Pancreas (tissue), 10 donors: ENCODE measurements around the gene NSUN6. TPM values are rescaled to one million over a fixed set of nuclear protein-coding genes. Genes with fewer than 3 reads are reported as not detected.

Source experiments
- ATAC-seq, 4 donors: fragments of 200-7000 bp; cut with Tn5 transposase; one replicate each; pipeline versions ENCODE4 v1.8.0 to v1.9.1; 2020; ENCODE audit warnings: mild to moderate bottlenecking in 4 of 4, moderate library complexity in 4 of 4
- DNase-seq, 6 donors: peaks; one replicate each; pipeline ENCODE4 v3.0.0-alpha.2; 2020
- FAIRE-seq: peaks from 2 replicates; lab custom pipeline; 2012; peaks lifted over from hg19 to GRCh38; lab: Jason Lieb, UNC
- H3K27ac ChIP-seq, 4 donors: fragments of 200-600 bp; sonication (generic); 1 replicate in 3 of 4; 2 replicates in 1 of 4; pipeline versions ENCODE4 v1.5.0 to v1.8.0; 2020
- H3K27me3 ChIP-seq, 4 donors: fragments of 200-600 bp; one replicate each; pipeline ENCODE4 v1.8.0; 2021
- H3K36me3 ChIP-seq, 3 donors: fragments of 200-600 bp; sonication (generic) in 1 of 3; one replicate each; pipeline versions ENCODE4 v1.5.0 to v1.8.0; 2020 to 2021
- H3K4me1 ChIP-seq, 3 donors: fragments of 200-600 bp; one replicate each; pipeline ENCODE4 v1.8.0; 2021
- H3K4me3 ChIP-seq, 4 donors: fragments of 200-600 bp; sonication (generic) in 2 of 4; one replicate each; pipeline versions ENCODE4 v1.5.0 to v1.8.0; 2020 to 2021
- H3K9me3 ChIP-seq, 4 donors: fragments of 200-600 bp; one replicate each; pipeline ENCODE4 v1.8.0; 2021
- CTCF ChIP-seq, 4 donors: fragments of 200-600 bp; sonication (generic) in 3 of 4; IDR thresholded peaks; one replicate each; pipeline versions ENCODE4 v1.5.0 to v1.8.0; 2021; ENCODE audit warnings: antibody characterized with exemption in 4 of 4
- WGBS, 2 donors: extraction: QIAGEN DNeasy Blood & Tissue Kit; methylation state at CpG; one replicate each; pipeline ENCODE4 v1.1.7; 2013; 5-methylcytosine and 5-hydroxymethylcytosine counted together
- intact Hi-C, 3 donors: fragments of 100-400 bp; cut with DNase I; formaldehyde crosslinking; loops; one replicate each; pipeline versions ENCODE4 v1.11.1 to v1.14.2; 2022
- polyA plus RNA-seq, 2 donors: library from polyadenylated mRNA; stranded (reverse); fragments of 200-250 nt; gene quantifications; one replicate each; pipeline ENCODE4 v1.2.3, GENCODE V29; 2013
- total RNA-seq, 6 donors: library from RNA; stranded (reverse); fragmentation: NEBNext Ultra II Directional in 4 of 6; extraction: Animal tissue kit (Norgen Biotek cat#: 25700) in 4 of 6; gene quantifications; one replicate each; pipeline versions ENCODE4 v1.2.1 to v1.2.4, GENCODE V29; 2021 to 2023
- donor health status: healthy with polysubstance abuse.
- donor health status: DM: no; HTN: no; CAD: no; lungs with moderate emphysema.
- donor health status: DM: no; HTN: no; CAD: no.
- donor health status: control.
- donor health status: control.
- donor health status: Bipolar disorder and iron deficiency.
- donor health status: DM: yes; HTN: yes; CAD: no.
- donor health status: DM: no; HTN: no; CAD: no.
- donor health status: DM: no; HTN: no; CAD: no.
- donor health status: DM: yes; HTN: yes; CAD: no.

Gene NSUN6
- total and polyA plus RNA-seq, 8 donors: 7.3 to 16.5 (median 8.5) TPM

GRCh38 chr10:18549105-18549504 is 102.3 kb downstream of the NSUN6 start:
- no peaks in the 10 kb centered on the region for H3K4me1 ChIP-seq
- ATAC-seq: no peak
- peaks cover 0 to 16% (median 0%) of the 10 kb centered on the region in 3 donors for H3K36me3 ChIP-seq
- intact Hi-C loops: no loop called here
- no peak overlapping the region for H3K4me3 ChIP-seq
- TF ChIP-seq CTCF (IDR thresholded peaks at IDR 0.05): no peak
- DNase-seq: no peak
- H3K27ac ChIP-seq: no peak overlapping the region
- H3K27me3 ChIP-seq: no peaks in the 10 kb centered on the region
- WGBS, 2 donors: 81 to 90% methylated on average over 2 of the region's 2 CpGs
- no peaks in the 10 kb centered on the region for H3K9me3 ChIP-seq
- no peak for FAIRE-seq

- intact Hi-C loops: no loop called here
- TF ChIP-seq CTCF (IDR thresholded peaks at IDR 0.05): no peak
- Histone ChIP-seq H3K27me3 (no peaks in the 10 kb centered on the region), H3K9me3 (no peaks in the 10 kb centered on the region), H3K36me3 (peaks cover 0 to 9% (median 0%) of the 10 kb centered on the region in 3 donors), H3K27ac (no peak overlapping the region), H3K4me1 (no peaks in the 10 kb centered on the region), H3K4me3 (no peak overlapping the region)
- DNase-seq (no peak), ATAC-seq (no peak), FAIRE-seq (no peak)
- WGBS, 2 donors: 88 to 91% methylated on average over 7 of the region's 7 CpGs
Measured at GRCh38 chr10:18545621-18546305, 105.6 kb downstream of the NSUN6 start.

GRCh38 chr10:18542832-18543231 is 108.6 kb downstream of the NSUN6 start:
- Histone ChIP-seq H3K9me3 (no peaks in the 10 kb centered on the region), H3K36me3 (peaks cover 3 to 20% (median 4%) of the 10 kb centered on the region in 3 donors), H3K27ac (no peak overlapping the region), H3K4me3 (no peak overlapping the region), H3K27me3 (no peaks in the 10 kb centered on the region), H3K4me1 (no peaks in the 10 kb centered on the region)
- FAIRE-seq (no peak), DNase-seq (no peak), ATAC-seq (no peak)
- intact Hi-C loops: no loop called here
- TF ChIP-seq CTCF (IDR thresholded peaks at IDR 0.05): no peak

GRCh38 chr10:18540195-18540594 is 111.2 kb downstream of the NSUN6 start:
- no peak for DNase-seq
- H3K9me3 ChIP-seq: no peaks in the 10 kb centered on the region
- peaks cover 3 to 18% (median 4%) of the 10 kb centered on the region in 3 donors for H3K36me3 ChIP-seq
- no peak overlapping the region for H3K27ac ChIP-seq
- intact Hi-C loops: no loop called here
- ATAC-seq: no peak
- no peaks in the 10 kb centered on the region for H3K4me1 ChIP-seq
- no peak for TF ChIP-seq CTCF (IDR thresholded peaks at IDR 0.05)
- H3K4me3 ChIP-seq: no peak overlapping the region
- no peak for FAIRE-seq
- H3K27me3 ChIP-seq: no peaks in the 10 kb centered on the region

GRCh38 chr10:18539335-18539734 is 112.1 kb downstream of the NSUN6 start:
- no peak for TF ChIP-seq CTCF (IDR thresholded peaks at IDR 0.05)
- Histone ChIP-seq H3K27me3 (no peaks in the 10 kb centered on the region), H3K4me1 (no peaks in the 10 kb centered on the region), H3K36me3 (peaks cover 3 to 21% (median 4%) of the 10 kb centered on the region in 3 donors), H3K4me3 (no peak overlapping the region), H3K9me3 (no peaks in the 10 kb centered on the region), H3K27ac (no peak overlapping the region)
- ATAC-seq (no peak), DNase-seq (no peak), FAIRE-seq (no peak)
- intact Hi-C loops: no loop called here
- 90 to 93% methylated on average over 22 of the region's 22 CpGs for whole genome bisulfite sequencing, 2 donors
